ENCODE results near the gene DECR2.
"Not testable (repeated sequence)": the region's sequence is repeated elsewhere in the genome, so short reads cannot be mapped to it uniquely, and the experiment has no call there.

Gene DECR2

GRCh38 chr16:367333-367903, 34.3 kb upstream of the DECR2 start:
- no peak for DNase-seq

GRCh38 chr16:368388-369158, 33.1 kb upstream of the DECR2 start:
- no peak for DNase-seq

- DNase-seq = no peak
Observed at GRCh38 chr16:369275-369865, 32.3 kb upstream of the DECR2 start.

GRCh38 chr16:369866-370436, 31.7 kb upstream of the DECR2 start:
- no peak for DNase-seq

- DNase-seq = peak; percentile 93
Observed at GRCh38 chr16:370443-370842, 31.2 kb upstream of the DECR2 start, which contains the start of gene MRPL28. Gene MRPL28 (minus strand): TSS chr16:370538. CDS start chr16:370218, 320 bp downstream.

- no peak for DNase-seq
Observed at GRCh38 chr16:370979-371514, 30.6 kb upstream of the DECR2 start.

- DNase-seq = no peak
Observed at GRCh38 chr16:371515-372301, 30.0 kb upstream of the DECR2 start.

- no peak for DNase-seq
Observed at GRCh38 chr16:372302-372983, 29.2 kb upstream of the DECR2 start.

- DNase-seq = no peak
Observed at GRCh38 chr16:373020-373598, 28.6 kb upstream of the DECR2 start.

- no peak for DNase-seq
Observed at GRCh38 chr16:373848-374615, 27.7 kb upstream of the DECR2 start.

- DNase-seq = no peak
Observed at GRCh38 chr16:374616-374926, 27.1 kb upstream of the DECR2 start.

GRCh38 chr16:375212-375611, 26.5 kb upstream of the DECR2 start:
- no peak for DNase-seq

- no peak for DNase-seq
Observed at GRCh38 chr16:375927-376816, 25.5 kb upstream of the DECR2 start.

- no peak for DNase-seq
Observed at GRCh38 chr16:376817-377418, 24.8 kb upstream of the DECR2 start.

GRCh38 chr16:377419-377951, 24.2 kb upstream of the DECR2 start:
- DNase-seq = no peak

- DNase-seq = not testable (repeated sequence)
Observed at GRCh38 chr16:378113-378820, 23.4 kb upstream of the DECR2 start.

GRCh38 chr16:378821-379182, 22.9 kb upstream of the DECR2 start:
- DNase-seq = no peak

GRCh38 chr16:379183-379960, 22.3 kb upstream of the DECR2 start:
- no peak for DNase-seq

Measured in activated CD4-positive, alpha-beta T cell treated with anti-CD3 and anti-CD28 coated beads for 4 hours (primary cell).